Coronary artery (tissue), 2 donors: ENCODE measurements around the gene MGAT4C.
A peak's percentile ranks its signal among the peaks of the same experiment; 100 is the strongest.

Source experiments
- DNase-seq: peaks from one replicate; pipeline ENCODE4 v3.0.0-alpha.2; 2017; ENCODE audit warnings: low spot score
- H3K27ac ChIP-seq, 2 donors: fragments of 200-600 bp; sonication (generic); one replicate each; pipeline ENCODE4 v1.5.1; 2016 to 2019
- H3K4me3 ChIP-seq: fragments of 200-600 bp; sonication (generic); 2 replicates; pipeline ENCODE4 v1.5.1; 2016; ENCODE audit warnings: mild to moderate bottlenecking, moderate library complexity
- CTCF ChIP-seq: fragments of 200-600 bp; sonication (generic); IDR thresholded peaks from one replicate; pipeline ENCODE4 v1.5.1; 2019; ENCODE audit warnings: antibody characterized with exemption

MGAT4C gene

DNA sequence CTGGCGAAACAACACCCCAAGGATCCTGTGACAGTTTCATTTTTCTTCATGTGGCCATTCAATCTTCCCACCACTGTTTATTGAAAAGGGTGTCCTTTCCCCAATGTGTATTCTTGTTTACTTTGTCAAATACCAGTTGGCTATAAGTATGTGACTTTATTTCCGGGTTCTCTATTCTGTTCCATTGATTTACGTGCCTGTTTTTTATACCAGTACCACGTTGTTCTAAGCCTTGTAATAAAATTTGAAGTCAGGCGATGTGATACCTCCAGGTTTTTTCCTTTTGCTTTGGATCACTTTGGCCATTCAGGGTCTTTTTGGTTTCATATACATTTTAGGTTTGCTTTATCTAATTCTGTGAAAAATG lies 9.1 kb upstream of the MGAT4C start:
- Histone ChIP-seq H3K4me3 (peak overlapping the region; percentile 48), H3K27ac (no peak overlapping the region)
- no peak for DNase-seq
- TF ChIP-seq CTCF = no peak

GRCh38 chr12:86264451-86265328 lies 8.5 kb upstream of the MGAT4C start:
- TF ChIP-seq CTCF = no peak
- Histone ChIP-seq H3K4me3 (peak overlapping the region; percentile 48), H3K27ac (no peak overlapping the region)
- DNase-seq = no peak

GRCh38 chr12:86261578-86261977 lies 5.4 kb upstream of the MGAT4C start:
- Histone ChIP-seq H3K4me3 (no peak overlapping the region), H3K27ac (no peak overlapping the region)
- TF ChIP-seq CTCF = no peak
- no peak for DNase-seq

GRCh38 chr12:86261142-86261541 lies 5.0 kb upstream of the MGAT4C start:
- Histone ChIP-seq H3K27ac (no peak overlapping the region), H3K4me3 (no peak overlapping the region)
- TF ChIP-seq CTCF = no peak
- no peak for DNase-seq

GRCh38 chr12:86260183-86260582 lies 4.0 kb upstream of the MGAT4C start:
- no peak for DNase-seq
- no peak overlapping the region for H3K4me3 ChIP-seq
- TF ChIP-seq CTCF = no peak
- H3K27ac ChIP-seq = no peak overlapping the region

GRCh38 chr12:86257134-86257533 lies 943 bp upstream of the MGAT4C start:
- TF ChIP-seq CTCF = no peak
- Histone ChIP-seq H3K4me3 (no peak overlapping the region), H3K27ac (no peak overlapping the region)
- no peak for DNase-seq
